GM23338 (cell line): ENCODE measurements around the gene MEPE. TPM values are rescaled to one million over a fixed set of nuclear protein-coding genes. Genes with fewer than 3 reads are reported as not detected.

ENCODE experiments used
- ATAC-seq: fragments of 200-7000 bp; cut with Tn5 transposase; 3 replicates; pipeline ENCODE4 v1.9.1; 2020
- DNase-seq: peaks from one replicate; pipeline ENCODE4 v3.0.0-alpha.2; 2015; ENCODE audit warnings: low spot score
- H2AFZ ChIP-seq: fragments of 200-600 bp; sonication (generic); 2 replicates; pipeline ENCODE4 v1.8.0; 2016; ENCODE audit warnings: antibody characterized with exemption, mild to moderate bottlenecking, moderate library complexity
- H3F3A ChIP-seq: fragments of 200-600 bp; sonication (generic); replicated peaks from 2 replicates; pipeline ENCODE4 v1.8.0; 2017; ENCODE audit warnings: antibody characterized with exemption, mixed run types, low read depth
- H3K27ac ChIP-seq: fragments of 200-600 bp; sonication (generic); 2 replicates; pipeline ENCODE4 v1.6.1; 2016; ENCODE audit warnings: low read depth
- H3K27me3 ChIP-seq: fragments of 200-600 bp; sonication (generic); 2 replicates; pipeline ENCODE4 v1.8.0; 2016; ENCODE audit warnings: mild to moderate bottlenecking, mixed run types, moderate library complexity; ENCODE audit not compliant: insufficient read depth
- H3K36me3 ChIP-seq: fragments of 200-600 bp; sonication (generic); 2 replicates; pipeline ENCODE4 v1.8.0; 2016; ENCODE audit warnings: mild to moderate bottlenecking; ENCODE audit not compliant: insufficient read depth
- H3K4me1 ChIP-seq: fragments of 200-600 bp; sonication (generic); 2 replicates; pipeline ENCODE4 v1.8.0; 2016; ENCODE audit warnings: mild to moderate bottlenecking, moderate library complexity; ENCODE audit not compliant: insufficient read depth
- H3K4me2 ChIP-seq: fragments of 200-600 bp; sonication (generic); 2 replicates; pipeline ENCODE4 v1.7.1; 2017; ENCODE audit warnings: mixed run types
- H3K4me3 ChIP-seq: fragments of 200-600 bp; sonication (generic); 2 replicates; pipeline ENCODE4 v1.6.1; 2016; ENCODE audit warnings: mixed run types
- H3K79me2 ChIP-seq: fragments of 200-600 bp; sonication (generic); replicated peaks from 2 replicates; pipeline ENCODE4 v1.8.0; 2017; ENCODE audit warnings: mild to moderate bottlenecking; ENCODE audit not compliant: insufficient read depth
- H3K9me2 ChIP-seq: fragments of 200-600 bp; sonication (generic); 2 replicates; pipeline ENCODE4 v1.8.0; 2017; ENCODE audit not compliant: insufficient read depth
- H4K20me1 ChIP-seq: fragments of 200-600 bp; sonication (generic); replicated peaks from 2 replicates; pipeline ENCODE4 v1.8.0; 2017; ENCODE audit warnings: mild to moderate bottlenecking; ENCODE audit not compliant: insufficient read depth
- H3K27ac Mint-ChIP-seq: 2 replicates; pipeline ENCODE4 v1.8.0; 2020; ENCODE audit warnings: inconsistent platforms, mild to moderate bottlenecking, moderate library complexity, mixed read lengths
- H3K27me3 Mint-ChIP-seq: 3 replicates; pipeline ENCODE4 v1.8.0; 2022; ENCODE audit warnings: low read depth, mild to moderate bottlenecking, moderate library complexity, mixed read lengths, inconsistent platforms; ENCODE audit not compliant: insufficient read depth, poor library complexity
- H3K36me3 Mint-ChIP-seq: 3 replicates; pipeline ENCODE4 v1.8.0; 2021; ENCODE audit warnings: low read depth, mild to moderate bottlenecking, inconsistent platforms, moderate library complexity, mixed read lengths
- H3K4me1 Mint-ChIP-seq: 3 replicates; pipeline ENCODE4 v1.8.0; 2020; ENCODE audit warnings: mild to moderate bottlenecking, inconsistent platforms, mixed read lengths
- H3K4me3 Mint-ChIP-seq: 3 replicates; pipeline ENCODE4 v1.8.0; 2021; ENCODE audit warnings: moderate library complexity, mild to moderate bottlenecking, inconsistent platforms, mixed read lengths
- H3K9me3 Mint-ChIP-seq: 3 replicates; pipeline ENCODE4 v1.8.0; 2020; ENCODE audit warnings: moderate library complexity, mild to moderate bottlenecking, inconsistent platforms, mixed read lengths
- CREB1 ChIP-seq: fragments of 250-450 bp; sonication (Bioruptor Pico); IDR thresholded peaks from 2 replicates; pipeline ENCODE4 v1.5.0; 2020; ENCODE audit warnings: low read depth, mild to moderate bottlenecking, moderate library complexity
- EZH2 ChIP-seq: fragments of 200-600 bp; sonication (generic); IDR thresholded peaks from one replicate; pipeline ENCODE4 v1.8.0; 2017; ENCODE audit warnings: antibody characterized with exemption, mild to moderate bottlenecking, low read depth; ENCODE audit not compliant: unreplicated experiment
- NANOG ChIP-seq: IDR thresholded peaks from 2 replicates; pipeline ENCODE4 v1.6.1; 2016; ENCODE audit warnings: antibody characterized with exemption, borderline replicate concordance
- polyA plus RNA-seq: library from polyadenylated mRNA; unstranded; fragments of >200 nt; fragmentation: Nextera tagmentation; extraction: Ambion mirVana; gene quantifications from 2 replicates; pipeline ENCODE4 v1.2.1, GENCODE V29; 2016
- total RNA-seq: library from RNA; depleted of rRNA; stranded (reverse); fragments of >200 nt; shearing (Covaris generic); gene quantifications from 2 replicates; pipeline ENCODE4 v1.2.3, GENCODE V29; 2014
- TF ChIP-seq, protein P1 (sequence below): fragments of 250-450 bp; sonication (Bioruptor Pico); IDR thresholded peaks from 2 replicates; pipeline ENCODE4 v1.5.0; 2020; ENCODE audit warnings: mild to moderate bottlenecking, moderate library complexity
- TF ChIP-seq, protein P2 (sequence below): IDR thresholded peaks from one replicate; pipeline ENCODE4 v1.6.1; 2018; ENCODE audit warnings: antibody characterized with exemption; ENCODE audit not compliant: unreplicated experiment

MEPE gene
- total and polyA plus RNA-seq, 2 experiments from 2014 or later = not detected

DNA sequence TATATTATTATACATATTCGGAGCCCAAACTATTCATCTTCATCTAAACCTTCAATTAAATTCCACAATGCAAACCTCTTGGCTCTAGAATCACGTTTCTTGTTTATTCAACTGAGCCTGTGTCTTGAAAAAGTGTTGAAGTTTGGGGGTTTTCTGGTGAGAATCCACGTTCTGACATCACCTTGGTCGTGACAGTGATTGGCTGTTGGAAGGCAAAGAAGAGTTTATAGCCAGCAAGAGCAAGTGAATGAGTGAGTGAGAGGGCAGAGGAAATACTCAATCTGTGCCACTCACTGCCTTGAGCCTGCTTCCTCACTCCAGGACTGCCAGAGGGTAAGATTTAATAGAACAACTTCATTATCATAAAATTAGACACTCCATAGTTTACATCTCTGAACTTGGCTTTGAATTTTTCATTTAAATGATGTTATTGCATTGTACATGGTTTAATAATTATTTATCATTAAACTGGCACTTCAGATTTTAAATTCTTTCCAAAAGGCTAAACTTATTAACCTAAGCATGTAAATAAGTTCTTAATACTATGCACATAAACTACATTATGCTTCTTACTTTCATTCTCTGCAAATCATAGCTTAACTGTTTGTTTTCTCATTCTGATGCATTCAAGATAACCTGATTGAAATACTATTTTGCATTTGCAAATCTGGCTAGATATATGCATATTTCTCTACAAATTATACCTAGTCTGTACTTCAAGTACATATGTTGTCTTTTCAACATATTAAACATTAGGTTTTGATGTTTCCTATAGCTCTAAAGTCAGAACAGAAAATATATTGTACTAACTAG is 33.3 kb upstream of the MEPE start, which contains the start of gene IBSP (continued):
- TF ChIP-seq, protein P1, sequence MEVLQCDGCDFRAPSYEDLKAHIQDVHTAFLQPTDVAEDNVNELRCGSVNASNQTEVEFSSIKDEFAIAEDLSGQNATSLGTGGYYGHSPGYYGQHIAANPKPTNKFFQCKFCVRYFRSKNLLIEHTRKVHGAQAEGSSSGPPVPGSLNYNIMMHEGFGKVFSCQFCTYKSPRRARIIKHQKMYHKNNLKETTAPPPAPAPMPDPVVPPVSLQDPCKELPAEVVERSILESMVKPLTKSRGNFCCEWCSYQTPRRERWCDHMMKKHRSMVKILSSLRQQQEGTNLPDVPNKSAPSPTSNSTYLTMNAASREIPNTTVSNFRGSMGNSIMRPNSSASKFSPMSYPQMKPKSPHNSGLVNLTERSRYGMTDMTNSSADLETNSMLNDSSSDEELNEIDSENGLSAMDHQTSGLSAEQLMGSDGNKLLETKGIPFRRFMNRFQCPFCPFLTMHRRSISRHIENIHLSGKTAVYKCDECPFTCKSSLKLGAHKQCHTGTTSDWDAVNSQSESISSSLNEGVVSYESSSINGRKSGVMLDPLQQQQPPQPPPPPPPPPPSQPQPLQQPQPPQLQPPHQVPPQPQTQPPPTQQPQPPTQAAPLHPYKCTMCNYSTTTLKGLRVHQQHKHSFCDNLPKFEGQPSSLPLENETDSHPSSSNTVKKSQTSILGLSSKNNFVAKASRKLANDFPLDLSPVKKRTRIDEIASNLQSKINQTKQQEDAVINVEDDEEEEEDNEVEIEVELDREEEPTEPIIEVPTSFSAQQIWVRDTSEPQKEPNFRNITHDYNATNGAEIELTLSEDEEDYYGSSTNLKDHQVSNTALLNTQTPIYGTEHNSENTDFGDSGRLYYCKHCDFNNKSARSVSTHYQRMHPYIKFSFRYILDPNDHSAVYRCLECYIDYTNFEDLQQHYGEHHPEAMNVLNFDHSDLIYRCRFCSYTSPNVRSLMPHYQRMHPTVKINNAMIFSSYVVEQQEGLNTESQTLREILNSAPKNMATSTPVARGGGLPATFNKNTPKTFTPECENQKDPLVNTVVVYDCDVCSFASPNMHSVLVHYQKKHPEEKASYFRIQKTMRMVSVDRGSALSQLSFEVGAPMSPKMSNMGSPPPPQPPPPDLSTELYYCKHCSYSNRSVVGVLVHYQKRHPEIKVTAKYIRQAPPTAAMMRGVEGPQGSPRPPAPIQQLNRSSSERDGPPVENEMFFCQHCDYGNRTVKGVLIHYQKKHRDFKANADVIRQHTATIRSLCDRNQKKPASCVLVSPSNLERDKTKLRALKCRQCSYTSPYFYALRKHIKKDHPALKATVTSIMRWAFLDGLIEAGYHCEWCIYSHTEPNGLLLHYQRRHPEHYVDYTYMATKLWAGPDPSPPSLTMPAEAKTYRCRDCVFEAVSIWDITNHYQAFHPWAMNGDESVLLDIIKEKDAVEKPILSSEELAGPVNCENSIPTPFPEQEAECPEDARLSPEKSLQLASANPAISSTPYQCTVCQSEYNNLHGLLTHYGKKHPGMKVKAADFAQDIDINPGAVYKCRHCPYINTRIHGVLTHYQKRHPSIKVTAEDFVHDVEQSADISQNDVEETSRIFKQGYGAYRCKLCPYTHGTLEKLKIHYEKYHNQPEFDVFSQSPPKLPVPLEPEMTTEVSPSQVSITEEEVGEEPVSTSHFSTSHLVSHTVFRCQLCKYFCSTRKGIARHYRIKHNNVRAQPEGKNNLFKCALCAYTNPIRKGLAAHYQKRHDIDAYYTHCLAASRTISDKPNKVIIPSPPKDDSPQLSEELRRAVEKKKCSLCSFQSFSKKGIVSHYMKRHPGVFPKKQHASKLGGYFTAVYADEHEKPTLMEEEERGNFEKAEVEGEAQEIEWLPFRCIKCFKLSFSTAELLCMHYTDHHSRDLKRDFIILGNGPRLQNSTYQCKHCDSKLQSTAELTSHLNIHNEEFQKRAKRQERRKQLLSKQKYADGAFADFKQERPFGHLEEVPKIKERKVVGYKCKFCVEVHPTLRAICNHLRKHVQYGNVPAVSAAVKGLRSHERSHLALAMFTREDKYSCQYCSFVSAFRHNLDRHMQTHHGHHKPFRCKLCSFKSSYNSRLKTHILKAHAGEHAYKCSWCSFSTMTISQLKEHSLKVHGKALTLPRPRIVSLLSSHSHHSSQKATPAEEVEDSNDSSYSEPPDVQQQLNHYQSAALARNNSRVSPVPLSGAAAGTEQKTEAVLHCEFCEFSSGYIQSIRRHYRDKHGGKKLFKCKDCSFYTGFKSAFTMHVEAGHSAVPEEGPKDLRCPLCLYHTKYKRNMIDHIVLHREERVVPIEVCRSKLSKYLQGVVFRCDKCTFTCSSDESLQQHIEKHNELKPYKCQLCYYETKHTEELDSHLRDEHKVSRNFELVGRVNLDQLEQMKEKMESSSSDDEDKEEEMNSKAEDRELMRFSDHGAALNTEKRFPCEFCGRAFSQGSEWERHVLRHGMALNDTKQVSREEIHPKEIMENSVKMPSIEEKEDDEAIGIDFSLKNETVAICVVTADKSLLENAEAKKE (CRISPR knock-in tag) = no peak
- TF ChIP-seq NANOG = no peak
- TF ChIP-seq CREB1 (CRISPR knock-in tag) = no peak

DNA sequence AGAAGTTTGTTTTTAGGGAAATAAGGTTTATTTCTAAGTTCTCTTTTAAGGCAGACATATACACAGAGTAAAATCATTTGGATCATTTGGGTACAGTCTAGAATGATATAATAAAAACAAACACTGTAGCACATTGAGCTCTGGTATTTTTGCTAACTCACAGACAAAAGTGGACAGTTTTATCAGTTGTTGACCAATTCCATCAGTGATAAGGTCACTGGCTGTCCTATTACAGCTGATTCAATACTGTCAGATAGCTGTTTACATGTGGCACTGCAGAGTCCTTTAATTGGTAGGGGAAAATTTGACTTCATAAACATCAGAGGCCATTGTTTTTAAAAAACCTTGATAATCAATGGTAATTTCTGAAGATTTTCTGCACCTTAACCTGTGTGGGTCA is 29.9 kb upstream of the MEPE start:
- no peak overlapping the region for H3K4me3 Mint-ChIP-seq
- no peak overlapping the region for H3K27ac Mint-ChIP-seq
- Histone ChIP-seq H3K36me3 (no peaks in the 10 kb centered on the region), H3K79me2 (no peaks in the 10 kb centered on the region), H3K4me1 (no peaks in the 10 kb centered on the region), H3K9me2 (no peaks in the 10 kb centered on the region), H4K20me1 (no peaks in the 10 kb centered on the region), H3K27me3 (no peaks in the 10 kb centered on the region), H3F3A (no peaks in the 10 kb centered on the region), H3K27ac (no peak overlapping the region), H3K4me3 (no peak overlapping the region), H3K4me2 (no peak overlapping the region), H2AFZ (no peak overlapping the region)
- TF ChIP-seq, protein P2, sequence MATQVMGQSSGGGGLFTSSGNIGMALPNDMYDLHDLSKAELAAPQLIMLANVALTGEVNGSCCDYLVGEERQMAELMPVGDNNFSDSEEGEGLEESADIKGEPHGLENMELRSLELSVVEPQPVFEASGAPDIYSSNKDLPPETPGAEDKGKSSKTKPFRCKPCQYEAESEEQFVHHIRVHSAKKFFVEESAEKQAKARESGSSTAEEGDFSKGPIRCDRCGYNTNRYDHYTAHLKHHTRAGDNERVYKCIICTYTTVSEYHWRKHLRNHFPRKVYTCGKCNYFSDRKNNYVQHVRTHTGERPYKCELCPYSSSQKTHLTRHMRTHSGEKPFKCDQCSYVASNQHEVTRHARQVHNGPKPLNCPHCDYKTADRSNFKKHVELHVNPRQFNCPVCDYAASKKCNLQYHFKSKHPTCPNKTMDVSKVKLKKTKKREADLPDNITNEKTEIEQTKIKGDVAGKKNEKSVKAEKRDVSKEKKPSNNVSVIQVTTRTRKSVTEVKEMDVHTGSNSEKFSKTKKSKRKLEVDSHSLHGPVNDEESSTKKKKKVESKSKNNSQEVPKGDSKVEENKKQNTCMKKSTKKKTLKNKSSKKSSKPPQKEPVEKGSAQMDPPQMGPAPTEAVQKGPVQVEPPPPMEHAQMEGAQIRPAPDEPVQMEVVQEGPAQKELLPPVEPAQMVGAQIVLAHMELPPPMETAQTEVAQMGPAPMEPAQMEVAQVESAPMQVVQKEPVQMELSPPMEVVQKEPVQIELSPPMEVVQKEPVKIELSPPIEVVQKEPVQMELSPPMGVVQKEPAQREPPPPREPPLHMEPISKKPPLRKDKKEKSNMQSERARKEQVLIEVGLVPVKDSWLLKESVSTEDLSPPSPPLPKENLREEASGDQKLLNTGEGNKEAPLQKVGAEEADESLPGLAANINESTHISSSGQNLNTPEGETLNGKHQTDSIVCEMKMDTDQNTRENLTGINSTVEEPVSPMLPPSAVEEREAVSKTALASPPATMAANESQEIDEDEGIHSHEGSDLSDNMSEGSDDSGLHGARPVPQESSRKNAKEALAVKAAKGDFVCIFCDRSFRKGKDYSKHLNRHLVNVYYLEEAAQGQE = no peak
- TF ChIP-seq EZH2 = no peak
- H3K36me3 Mint-ChIP-seq = no peaks in the 10 kb centered on the region
- peaks cover 3% of the 10 kb centered on the region; the same call in 1 of the 3 replicates for H3K4me1 Mint-ChIP-seq
- DNase-seq (no peak), ATAC-seq (no peak)
- no peaks in the 10 kb centered on the region for H3K9me3 Mint-ChIP-seq
- H3K27me3 Mint-ChIP-seq = no peaks in the 10 kb centered on the region
